GM13976 (cell line): ENCODE results near the gene PPARD.

Experiments used
- DNase-seq: peaks from one replicate; pipeline ENCODE4 v3.0.0; 2012; ENCODE audit warnings: low spot score
- CTCF ChIP-seq: IDR thresholded peaks from 2 replicates; pipeline ENCODE4 v1.5.1; 2012; ENCODE audit warnings: borderline replicate concordance, mild to moderate bottlenecking; ENCODE audit not compliant: insufficient read depth; ENCODE audit errors: extremely low read depth, missing control alignments, control extremely low read depth
- in situ Hi-C: fragments of 300-500 bp; cut with MboI; formaldehyde crosslinking; loops from one replicate; pipeline ENCODE4 v1.12.0; 2022; ENCODE audit warnings: low sequenced_read_pairs, mixed read lengths, inconsistent platforms; ENCODE audit not compliant: unreplicated experiment

The PPARD gene

GRCh38 chr6:35454391-35455110 lies 112.2 kb downstream of the PPARD start:
- in situ Hi-C loops: loop anchor here (5.0 kb wide), 1 partner anchor 112 kb away; the partner anchor contains the start of gene PPARD
- no peak for TF ChIP-seq CTCF
- no peak for DNase-seq

DNA sequence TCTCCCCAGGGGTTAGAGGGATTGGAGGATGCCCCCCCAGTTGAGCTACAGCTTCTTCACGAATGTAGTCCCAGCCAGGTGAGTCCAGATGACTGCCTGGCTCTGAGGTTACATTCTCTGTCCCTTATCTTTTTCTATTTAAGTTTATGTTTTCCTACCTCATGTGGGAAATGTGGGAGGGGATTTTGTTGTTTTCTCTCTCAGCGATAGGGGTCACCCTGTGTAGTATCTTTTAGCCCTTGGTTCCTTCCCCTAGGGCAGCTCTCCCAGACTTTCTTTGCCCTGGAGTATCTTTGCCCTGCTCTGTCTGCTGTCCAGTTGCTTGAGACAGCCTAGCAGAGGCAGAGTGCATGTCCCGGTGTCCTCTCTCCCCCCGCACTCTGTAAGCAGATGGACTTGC lies 115.5 kb downstream of the PPARD start:
- no peak for TF ChIP-seq CTCF
- DNase-seq: no peak
- in situ Hi-C loops: no loop called here

DNA sequence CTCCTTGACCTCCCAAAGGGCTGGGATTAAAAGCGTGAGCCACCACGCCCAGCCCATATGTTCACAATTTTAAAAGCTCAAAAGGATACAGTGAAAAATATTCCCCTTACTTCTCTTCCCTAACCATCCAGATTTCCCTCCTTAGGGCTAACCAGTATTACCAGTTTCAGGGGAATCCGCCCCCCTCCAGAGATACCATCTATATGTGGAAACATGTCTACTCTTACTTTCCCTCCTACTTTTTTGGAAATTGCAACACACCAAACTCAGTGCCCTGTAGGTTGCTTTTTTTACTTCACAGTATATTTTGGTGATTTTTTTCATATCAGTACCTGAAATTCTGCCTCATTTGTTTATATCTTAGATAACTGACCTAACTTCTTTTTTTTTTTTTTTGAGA lies 118.9 kb downstream of the PPARD start:
- DNase-seq: no peak
- no peak for TF ChIP-seq CTCF
- in situ Hi-C loops: no loop called here

- in situ Hi-C loops: no loop called here
- TF ChIP-seq CTCF: no peak
These were observed 120.9 kb downstream of the PPARD start for GRCh38 chr6:35463292-35463691.

DNA sequence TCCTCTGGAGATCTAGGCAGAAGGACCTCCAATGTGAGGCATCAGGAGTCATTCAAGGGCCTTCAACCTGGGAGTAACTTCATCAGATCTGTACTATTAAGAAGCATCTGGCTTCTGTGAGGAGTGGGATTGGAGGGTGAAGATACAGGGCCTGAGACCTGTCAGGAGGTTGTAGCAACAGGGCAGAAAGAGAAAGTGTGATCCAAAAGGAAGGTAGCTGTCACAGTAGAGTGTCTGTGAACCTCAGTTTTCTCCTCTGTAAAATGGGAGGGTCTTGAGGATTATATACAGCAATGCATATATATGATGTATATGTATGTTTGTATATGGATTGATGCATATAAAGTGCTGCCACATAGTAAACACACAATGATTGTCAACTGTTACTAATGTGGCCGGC lies 123.3 kb downstream of the PPARD start:
- no peak for DNase-seq
- no peak for TF ChIP-seq CTCF
- in situ Hi-C loops: no loop called here

More at GRCh38 chr6:35463292-35463691, 120.9 kb downstream of the PPARD start:
- no peak for DNase-seq

- in situ Hi-C loops: no loop called here
- TF ChIP-seq CTCF: peak; percentile 93
- DNase-seq: peak; percentile 98
These were observed 126.0 kb downstream of the PPARD start, which contains the start of gene RPL10A for GRCh38 chr6:35468181-35468979. RPL10A (plus strand) TSS chr6:35468401; CDS start chr6:35468435, 34 bp downstream.
